Measurements from ENCODE around the gene ZNF45.

- no peak for TF ChIP-seq CTCF (IDR thresholded peaks at IDR 0.05; ENCODE audit: poor library complexity, severe bottlenecking)
- TF ChIP-seq RAD21 (conservative IDR thresholded peaks at IDR 0.05), result no peak
- TF ChIP-seq EZH2 (IDR thresholded peaks at IDR 0.05; ENCODE audit: borderline replicate concordance, insufficient read depth, low read length, poor library complexity, severe bottlenecking), result no peak
- no peak for TF ChIP-seq EP300 (conservative IDR thresholded peaks at IDR 0.05; ENCODE audit: poor library complexity, severe bottlenecking)
- TF ChIP-seq POLR2AphosphoS5 (IDR thresholded peaks at IDR 0.05), result no peak
- no peak for TF ChIP-seq REST (IDR thresholded peaks at IDR 0.05; ENCODE audit: borderline replicate concordance)
- no peak for TF ChIP-seq TAF1 (IDR thresholded peaks at IDR 0.05; ENCODE audit: low read depth)
Observed at GRCh38 chr19:43983544-43983911, 48.4 kb upstream of the ZNF45 start.

Data from neural cell (in vitro differentiated cells).